ENCODE data around the gene ALDH1A3.

Gene ALDH1A3

DNA sequence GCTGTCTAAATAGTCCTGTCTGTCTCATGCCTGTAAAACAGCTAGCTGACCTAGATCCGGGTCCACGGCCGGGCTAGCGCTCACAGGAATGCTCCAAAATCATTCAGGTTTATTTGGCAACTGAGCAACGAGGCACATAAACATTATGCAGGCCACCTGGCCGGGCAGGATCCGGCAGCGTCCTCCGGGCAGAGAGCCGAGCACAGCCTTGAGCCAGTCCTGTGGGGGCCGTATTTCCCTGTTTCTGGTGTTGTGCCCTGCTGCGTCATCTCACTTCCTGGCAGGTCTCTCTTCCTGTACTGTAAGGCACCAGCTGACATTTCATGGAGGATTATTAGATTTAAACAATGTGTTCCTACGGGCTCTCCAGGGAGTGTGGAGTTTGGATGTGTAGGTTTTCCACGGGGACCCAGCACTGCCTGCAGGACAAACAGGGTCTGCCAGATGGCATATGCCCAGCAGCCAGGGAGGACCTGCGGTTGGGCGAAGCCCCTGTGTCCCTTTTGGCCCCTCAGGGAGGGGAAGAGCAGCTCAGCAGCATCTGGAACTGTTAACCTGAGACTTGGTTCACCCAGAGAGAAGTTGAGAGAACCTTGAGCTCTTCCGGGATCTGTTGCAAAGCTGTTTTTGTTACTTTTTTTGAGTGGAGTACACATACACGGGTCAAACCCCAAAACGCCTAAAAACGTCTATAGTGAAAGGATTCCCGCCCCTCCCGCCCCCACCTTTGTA is 23.0 kb downstream of the ALDH1A3 start:
- DNase-seq, result no peak

DNA sequence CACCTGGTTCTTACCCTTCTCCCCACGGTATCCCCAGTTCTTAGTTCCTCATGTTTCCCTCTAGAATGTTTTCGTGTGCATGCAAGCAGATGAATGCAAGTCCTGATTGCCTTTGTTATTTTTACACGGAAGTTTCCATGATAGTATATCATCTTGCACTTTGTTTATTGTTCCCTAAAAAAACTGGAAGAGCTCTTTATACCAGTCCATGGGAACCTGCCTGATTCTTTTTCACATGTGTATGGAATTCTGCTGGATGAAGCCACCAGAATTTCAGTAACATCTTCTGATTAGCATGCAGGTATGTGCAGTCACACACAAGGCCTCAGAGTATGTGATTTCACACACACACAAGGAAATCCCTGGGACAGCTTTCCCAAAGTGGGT is 23.5 kb downstream of the ALDH1A3 start:
- DNase-seq, result no peak

GRCh38 chr15:100905850-100906249 is 26.2 kb downstream of the ALDH1A3 start:
- DNase-seq, result no peak

- no peak for DNase-seq
These were observed 28.8 kb downstream of the ALDH1A3 start for GRCh38 chr15:100908466-100908865.

GRCh38 chr15:100909565-100909964 is 29.9 kb downstream of the ALDH1A3 start:
- no peak for DNase-seq

GRCh38 chr15:100909989-100910955 is 30.6 kb downstream of the ALDH1A3 start:
- DNase-seq, result no peak

DNA sequence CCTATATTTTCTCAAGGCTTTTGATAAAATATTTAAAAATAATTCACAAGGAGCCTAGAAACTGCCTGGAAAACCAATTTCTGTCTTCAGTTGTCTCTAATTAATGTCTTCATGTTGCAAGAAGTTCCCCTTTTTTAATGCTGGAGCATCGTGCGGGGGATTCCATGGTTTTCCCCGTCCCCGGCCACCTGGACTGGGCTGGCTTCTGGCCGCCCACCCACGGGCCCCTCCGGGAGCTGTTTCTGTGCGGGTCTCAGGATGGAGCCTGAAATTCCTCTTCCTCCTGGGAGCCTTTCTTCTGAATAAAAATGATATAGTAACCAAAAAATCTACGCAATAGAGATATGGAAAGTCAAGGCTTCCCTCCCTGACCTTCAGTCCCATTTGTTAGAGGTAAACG is 31.5 kb downstream of the ALDH1A3 start:
- no peak for DNase-seq

DNA sequence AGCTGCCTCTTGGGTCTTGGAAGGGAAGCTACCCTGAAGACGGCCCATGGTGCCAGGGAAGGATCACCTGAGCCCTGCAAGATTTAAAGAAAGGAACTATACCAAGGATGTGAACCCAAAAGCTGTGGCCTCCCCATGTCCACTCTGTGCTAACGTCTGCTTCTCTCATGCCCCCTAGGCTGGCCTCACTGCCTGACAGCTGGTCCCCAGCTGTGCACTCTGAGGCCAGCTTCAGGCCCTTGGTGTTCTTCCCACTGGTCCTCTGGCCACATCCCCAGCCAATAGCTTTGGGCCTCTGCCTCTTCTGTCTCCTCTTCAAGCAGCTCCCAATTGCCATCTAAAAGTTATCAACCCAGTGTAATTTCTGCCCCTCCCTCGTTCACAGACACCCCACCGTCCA is 34.3 kb downstream of the ALDH1A3 start:
- DNase-seq, result no peak

GRCh38 chr15:100914876-100915275 is 35.2 kb downstream of the ALDH1A3 start:
- no peak for DNase-seq

- DNase-seq, result peak; percentile 73 to 75
These were observed 38.5 kb downstream of the ALDH1A3 start for GRCh38 chr15:100918034-100918689.

- peak; percentile 7 for DNase-seq
These were observed 39.3 kb downstream of the ALDH1A3 start, which contains the start of gene LRRK1 for GRCh38 chr15:100918690-100919480. Gene LRRK1 (plus strand): TSS chr15:100919357. CDS start chr15:100924633, 5,276 bp downstream.

DNA sequence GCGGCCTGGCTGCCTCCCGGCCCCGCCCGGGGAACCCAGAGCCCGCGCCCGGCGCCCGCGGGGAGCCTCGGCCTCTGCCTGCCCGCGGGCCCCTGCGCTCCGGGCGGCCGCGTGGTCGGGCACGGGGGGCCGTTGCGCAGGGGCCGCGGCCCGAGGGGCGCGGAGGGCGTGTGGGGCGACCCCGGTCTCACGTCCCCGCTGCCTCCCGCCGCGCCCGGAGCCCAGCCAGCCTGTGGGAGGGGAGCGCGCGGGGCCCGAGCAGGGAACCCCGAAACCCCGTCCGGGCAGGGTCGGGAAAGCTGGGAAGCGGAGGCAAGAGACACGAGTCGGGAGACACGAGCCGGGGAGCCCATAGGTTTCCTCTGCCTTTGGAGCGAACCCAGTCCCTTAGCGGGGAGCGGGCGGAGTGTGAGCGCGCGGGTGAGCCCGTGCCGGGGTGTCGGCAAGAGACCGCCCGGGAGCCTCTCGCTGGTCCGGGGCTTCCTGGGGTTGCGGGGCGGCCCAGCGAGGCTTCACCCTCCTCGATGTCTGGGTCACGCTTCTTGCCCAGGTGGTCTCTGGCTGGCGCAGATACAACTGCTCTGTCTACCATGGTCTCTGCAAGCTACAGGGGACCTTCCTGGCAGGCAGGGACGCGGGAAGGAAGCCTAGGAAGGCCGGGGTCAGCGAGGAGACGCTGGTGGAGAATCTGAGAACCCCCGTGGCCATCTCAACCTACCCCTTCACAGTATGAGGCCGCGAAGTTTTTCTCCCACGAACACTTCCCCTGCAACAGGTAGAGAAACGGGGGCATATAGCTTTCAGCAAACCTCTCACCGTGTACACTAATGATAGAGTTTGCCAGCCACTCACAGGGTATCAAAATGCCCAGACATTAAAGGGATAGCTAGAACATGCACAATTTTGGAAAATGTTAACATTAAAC is 40.1 kb downstream of the ALDH1A3 start:
- peak; percentile 5 to 7 for DNase-seq

DNA sequence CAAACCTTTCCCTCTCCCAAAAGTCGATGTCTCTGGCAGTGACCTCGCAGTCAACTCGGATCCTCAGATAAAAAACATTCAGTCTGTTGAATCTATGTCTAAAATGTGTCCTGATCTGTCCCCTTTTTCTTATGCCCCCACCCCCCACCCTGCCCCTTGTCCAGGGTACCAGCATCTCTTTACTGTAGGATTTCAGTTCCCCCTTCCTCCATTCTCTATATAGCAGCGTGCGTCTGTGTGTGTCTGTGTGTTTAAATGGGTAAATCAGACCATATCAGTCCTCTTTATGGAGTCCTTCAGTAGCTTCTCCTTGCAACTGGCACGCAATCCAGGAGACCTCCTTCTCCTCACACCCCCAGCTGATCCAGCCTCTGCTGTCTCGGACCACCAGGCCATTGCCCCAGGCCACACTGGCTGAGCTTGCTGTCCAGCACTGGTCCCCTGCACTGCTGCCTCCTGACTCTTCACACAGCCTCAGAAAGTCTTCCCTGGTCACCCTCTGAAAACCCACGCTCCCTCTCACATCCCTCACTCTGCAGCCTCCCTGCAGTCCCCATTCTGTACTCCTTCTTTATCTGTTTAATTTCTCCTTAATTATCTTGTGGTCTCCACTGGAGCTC is 41.0 kb downstream of the ALDH1A3 start:
- DNase-seq, result no peak

DNA sequence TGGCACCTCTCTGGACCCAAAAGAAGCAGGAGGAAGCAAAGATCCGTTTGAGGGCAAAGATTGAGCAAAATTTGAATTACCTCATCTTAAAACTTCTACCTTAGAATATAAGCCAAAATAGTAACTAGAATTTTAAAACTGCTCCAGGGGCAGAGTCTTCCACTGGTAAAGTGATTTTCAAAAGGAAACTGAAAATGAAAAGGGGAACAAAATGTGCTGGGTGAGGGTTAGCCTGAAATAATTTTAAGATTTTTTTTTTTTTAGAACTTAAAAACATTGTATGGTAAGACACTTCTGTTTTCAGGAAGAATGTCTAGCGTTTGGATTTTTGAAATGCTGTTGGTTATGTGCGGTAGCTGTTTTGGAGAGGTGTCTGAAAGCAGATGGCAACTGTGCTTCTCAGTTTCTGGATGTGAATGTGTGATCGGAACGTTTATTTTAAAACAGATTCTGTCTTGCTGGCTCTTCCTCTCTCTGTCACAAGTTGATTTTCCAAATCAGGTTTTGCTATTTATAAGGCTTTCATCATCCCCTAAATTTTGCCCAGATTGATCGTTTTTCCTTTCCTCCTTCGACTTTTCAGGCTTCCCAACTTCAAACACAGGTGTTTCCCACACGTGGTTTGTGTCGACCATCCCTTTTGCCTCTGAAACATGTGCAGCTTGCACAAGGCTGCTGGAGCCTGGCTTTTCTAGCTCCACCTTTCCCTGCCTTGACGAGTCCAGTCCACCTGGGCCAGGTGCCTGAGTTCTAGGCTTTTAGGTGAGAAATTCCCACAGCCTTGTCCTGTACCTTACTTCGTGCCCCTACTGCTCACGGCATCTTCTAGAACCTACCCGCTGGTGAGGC is 42.8 kb downstream of the ALDH1A3 start:
- no peak for DNase-seq

DNA sequence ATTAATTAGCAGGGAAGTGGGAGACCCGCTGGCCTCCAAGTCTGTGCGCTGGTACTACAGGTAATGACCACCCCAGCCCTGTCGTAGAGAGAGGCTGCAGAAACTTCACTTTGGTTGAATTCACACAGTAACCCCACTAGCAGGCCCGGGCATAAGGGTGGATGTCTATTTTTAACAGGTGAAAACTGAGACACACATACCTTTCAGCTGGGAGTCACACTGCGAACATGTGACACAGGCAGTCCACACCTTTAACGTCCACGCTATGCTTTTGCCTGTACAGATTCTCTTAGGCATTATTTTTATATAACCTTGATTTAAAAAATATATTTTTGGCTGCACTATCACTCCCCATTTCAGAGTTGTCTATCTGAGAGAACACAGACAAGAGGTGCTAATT is 43.4 kb downstream of the ALDH1A3 start:
- DNase-seq, result no peak

GRCh38 chr15:100923902-100924301 is 44.3 kb downstream of the ALDH1A3 start:
- no peak for DNase-seq

- no peak for DNase-seq
These were observed 44.8 kb downstream of the ALDH1A3 start for GRCh38 chr15:100924436-100924835.

DNA sequence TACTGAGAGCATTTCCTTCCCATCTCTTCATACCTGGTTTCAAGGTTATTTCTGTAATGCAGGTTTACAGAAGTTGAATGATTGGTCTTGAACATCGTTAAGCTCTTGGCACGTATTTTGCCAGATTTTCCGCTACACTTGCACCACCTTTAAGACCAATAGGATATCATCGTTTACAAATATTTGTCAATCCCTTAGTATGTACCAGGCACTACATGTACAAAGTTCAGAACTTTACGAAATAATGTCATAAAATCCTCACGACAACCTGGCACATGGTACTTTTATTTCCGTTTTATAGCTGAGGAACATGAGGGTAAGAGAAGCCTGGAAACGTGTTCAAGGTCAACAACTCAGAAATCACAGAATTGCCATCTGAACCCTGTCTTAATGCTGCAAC is 45.8 kb downstream of the ALDH1A3 start:
- DNase-seq, result no peak

GRCh38 chr15:100926258-100926657 is 46.6 kb downstream of the ALDH1A3 start:
- DNase-seq, result no peak
